GM12865 (cell line): ENCODE data around the gene USH2A.
A peak's percentile ranks its signal among the peaks of the same experiment; 100 is the strongest.

ENCODE experiments used
- DNase-seq: peaks from one replicate; pipeline ENCODE4 v3.0.0; 2010; ENCODE audit warnings: low read depth
- H3K4me3 ChIP-seq: 2 replicates; pipeline ENCODE4 v1.5.1; 2011; ENCODE audit warnings: mild to moderate bottlenecking, low read depth, low read length, control low read depth
- TF ChIP-seq, protein P1 (sequence below): IDR thresholded peaks from 2 replicates; pipeline ENCODE4 v1.5.1; 2011; ENCODE audit warnings: low read length, control low read depth, low read depth, inconsistent platforms; ENCODE audit not compliant: insufficient read depth; ENCODE audit errors: missing control alignments

Gene USH2A

DNA sequence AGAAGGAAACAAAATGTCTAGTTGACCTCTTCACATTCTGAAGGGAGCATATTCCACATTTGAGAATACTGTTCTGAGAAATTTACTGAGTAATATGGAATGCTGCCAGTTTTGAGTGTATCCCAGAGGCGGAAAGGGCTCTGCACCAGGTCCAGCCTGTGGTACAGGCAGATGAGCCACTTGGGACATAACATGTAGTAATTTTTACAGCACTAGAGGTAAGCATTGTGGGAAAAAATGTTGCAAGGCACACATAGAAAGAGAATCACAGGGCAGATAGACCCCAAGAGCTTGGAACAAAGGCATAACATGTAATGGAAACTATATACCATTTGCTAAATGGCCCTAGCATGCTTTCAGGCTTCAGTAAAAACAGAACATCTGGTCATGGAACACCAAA, 228.5 kb downstream of the USH2A start:
- no peak for DNase-seq
- H3K4me3 ChIP-seq: no peak overlapping the region
- TF ChIP-seq, protein P1, sequence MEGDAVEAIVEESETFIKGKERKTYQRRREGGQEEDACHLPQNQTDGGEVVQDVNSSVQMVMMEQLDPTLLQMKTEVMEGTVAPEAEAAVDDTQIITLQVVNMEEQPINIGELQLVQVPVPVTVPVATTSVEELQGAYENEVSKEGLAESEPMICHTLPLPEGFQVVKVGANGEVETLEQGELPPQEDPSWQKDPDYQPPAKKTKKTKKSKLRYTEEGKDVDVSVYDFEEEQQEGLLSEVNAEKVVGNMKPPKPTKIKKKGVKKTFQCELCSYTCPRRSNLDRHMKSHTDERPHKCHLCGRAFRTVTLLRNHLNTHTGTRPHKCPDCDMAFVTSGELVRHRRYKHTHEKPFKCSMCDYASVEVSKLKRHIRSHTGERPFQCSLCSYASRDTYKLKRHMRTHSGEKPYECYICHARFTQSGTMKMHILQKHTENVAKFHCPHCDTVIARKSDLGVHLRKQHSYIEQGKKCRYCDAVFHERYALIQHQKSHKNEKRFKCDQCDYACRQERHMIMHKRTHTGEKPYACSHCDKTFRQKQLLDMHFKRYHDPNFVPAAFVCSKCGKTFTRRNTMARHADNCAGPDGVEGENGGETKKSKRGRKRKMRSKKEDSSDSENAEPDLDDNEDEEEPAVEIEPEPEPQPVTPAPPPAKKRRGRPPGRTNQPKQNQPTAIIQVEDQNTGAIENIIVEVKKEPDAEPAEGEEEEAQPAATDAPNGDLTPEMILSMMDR: no peak

DNA sequence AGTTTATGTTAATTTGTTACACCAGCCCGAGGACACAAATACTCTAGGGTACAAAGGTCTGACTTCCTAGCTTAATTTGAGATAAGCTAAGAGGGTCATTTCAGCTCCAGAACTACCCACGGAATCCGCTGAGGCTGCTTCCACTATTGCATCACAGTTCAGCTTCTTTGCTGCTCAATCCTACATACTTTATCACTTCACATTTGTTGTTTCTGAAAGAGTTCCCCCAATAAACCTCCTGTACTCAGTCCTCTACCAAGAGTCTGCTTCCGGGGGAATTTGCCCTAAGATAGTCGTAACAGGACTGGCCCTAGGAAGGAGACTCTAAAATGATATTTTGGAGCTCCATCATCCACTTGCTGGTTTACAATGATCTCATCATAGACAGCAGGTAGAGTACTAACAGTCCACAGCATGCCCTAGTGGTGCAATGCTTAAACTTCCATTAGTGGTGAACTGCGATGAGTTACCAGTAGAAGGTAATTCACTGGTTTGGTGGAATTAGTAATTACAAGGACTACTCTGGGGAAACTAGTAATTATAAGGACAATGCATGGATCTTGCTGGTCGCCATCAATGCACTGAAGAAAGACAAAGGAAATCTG, 229.3 kb downstream of the USH2A start:
- TF ChIP-seq, protein P1: peak; percentile 18
- H3K4me3 ChIP-seq: no peak overlapping the region
- DNase-seq: no peak

DNA sequence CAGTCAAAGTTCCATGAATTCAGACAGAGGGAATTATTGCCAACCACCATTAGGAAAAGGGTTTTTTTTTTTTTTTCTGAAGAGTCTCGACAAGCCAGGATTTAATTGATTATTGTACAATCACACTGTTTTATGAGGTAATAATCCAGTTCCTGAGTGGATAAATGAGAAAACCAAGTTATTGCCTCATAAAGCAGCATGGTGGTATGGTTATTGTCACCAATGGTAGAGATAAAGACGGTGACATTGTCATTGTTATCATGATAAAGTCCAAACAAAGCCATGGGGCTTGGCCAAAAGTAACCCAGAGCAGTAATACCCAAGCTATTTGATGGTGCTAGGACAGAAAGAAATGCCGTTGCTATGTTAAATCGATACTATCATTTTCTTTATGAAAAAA, 232.8 kb downstream of the USH2A start:
- DNase-seq: no peak
- TF ChIP-seq, protein P1: no peak
- H3K4me3 ChIP-seq: no peak overlapping the region

DNA sequence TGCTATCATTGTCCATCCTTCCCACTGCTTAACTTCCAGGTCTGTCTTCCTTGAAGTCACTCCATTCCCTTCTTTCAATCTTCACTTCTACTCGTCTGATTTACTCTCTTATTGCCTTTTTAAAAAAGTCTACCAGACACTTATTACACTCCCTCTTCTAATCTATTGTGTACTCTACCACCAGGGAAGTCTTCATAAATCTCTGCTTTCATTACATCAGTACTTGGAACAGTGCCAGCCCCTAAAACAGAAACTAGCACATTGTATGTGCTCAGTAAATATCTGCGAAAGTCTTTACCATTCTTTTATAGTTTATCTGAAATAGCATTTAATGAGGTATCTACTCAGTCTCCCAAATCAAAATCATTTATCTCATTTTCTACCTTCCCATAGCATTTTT, 236.4 kb downstream of the USH2A start:
- DNase-seq: no peak
- no peak overlapping the region for H3K4me3 ChIP-seq
- TF ChIP-seq, protein P1: no peak

DNA sequence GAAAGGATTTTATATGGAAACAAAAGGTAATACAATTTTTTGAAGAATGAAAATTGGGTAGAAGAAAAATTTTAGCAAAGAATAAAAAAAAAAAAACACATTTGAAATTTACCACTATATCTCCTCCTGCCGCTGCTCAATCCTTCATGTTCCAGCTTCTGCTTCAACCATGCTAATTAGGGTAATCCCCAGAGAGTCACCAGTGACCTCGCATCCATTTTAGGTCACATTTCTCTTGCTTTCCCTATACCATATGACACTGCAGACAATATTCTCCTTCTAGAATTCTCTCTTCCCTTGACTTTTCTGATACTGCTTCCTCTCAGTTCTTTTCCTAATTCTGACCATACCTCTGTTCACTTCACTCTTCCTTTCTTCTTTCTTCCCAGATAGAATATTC, 237.1 kb downstream of the USH2A start:
- TF ChIP-seq, protein P1: no peak
- H3K4me3 ChIP-seq: no peak overlapping the region
- no peak for DNase-seq

DNA sequence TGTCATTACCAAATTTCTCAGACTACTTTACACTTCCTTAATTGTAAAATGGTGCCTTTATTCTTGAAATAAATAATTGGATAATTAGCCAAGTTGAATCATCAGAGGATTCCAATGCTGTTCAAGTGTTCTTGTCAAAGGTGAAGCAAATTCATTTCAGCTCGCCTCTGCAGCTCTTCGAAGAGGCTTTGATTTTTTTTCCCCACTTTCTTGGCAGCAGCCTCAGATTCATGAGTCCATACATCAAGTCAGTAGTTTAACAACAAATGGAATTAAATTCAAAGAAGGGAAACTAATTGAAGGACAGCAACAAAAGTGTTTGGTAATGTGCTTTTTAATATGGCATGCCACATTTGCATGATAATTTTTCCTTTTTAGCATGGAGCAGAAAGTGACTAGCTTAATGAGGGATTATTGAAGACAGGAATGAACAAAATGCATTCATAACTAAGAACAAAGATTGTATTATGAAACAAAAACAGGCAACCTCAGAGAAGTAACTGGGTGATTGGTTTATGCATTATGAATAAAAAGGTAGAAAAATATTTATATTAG, 239.0 kb downstream of the USH2A start:
- H3K4me3 ChIP-seq: no peak overlapping the region
- DNase-seq: no peak
- TF ChIP-seq, protein P1: no peak

DNA sequence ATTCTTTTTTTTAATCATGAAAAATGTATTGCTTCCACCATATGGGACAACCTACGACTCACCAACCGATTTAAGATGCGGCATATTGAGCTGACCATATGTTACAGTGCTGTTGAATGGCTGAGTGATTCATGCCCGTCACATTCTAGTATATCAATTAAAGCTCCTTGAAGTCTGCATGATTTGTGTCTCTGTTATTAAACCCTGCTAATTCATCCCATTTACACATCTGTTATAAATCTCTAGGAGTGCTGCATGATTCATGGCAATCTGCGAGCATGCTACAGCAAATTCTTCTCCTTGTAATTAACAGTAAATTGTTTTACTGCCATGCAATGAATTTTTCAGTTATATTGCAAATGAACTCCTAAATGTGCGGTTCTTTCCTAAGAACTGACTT, 239.8 kb downstream of the USH2A start:
- DNase-seq: no peak

More for the DNA sequence above, 239.8 kb downstream of the USH2A start:
- no peak overlapping the region for H3K4me3 ChIP-seq
- TF ChIP-seq, protein P1: no peak
